HG03066 (cell line): ENCODE results near the gene FADS6.

Experiments
- ATAC-seq: cut with Tn5 transposase; IDR thresholded peaks from one replicate; pipeline ENCODE4 v1.9.1; 2021; ENCODE audit warnings: low read depth; ENCODE audit not compliant: unreplicated experiment

FADS6 gene

DNA sequence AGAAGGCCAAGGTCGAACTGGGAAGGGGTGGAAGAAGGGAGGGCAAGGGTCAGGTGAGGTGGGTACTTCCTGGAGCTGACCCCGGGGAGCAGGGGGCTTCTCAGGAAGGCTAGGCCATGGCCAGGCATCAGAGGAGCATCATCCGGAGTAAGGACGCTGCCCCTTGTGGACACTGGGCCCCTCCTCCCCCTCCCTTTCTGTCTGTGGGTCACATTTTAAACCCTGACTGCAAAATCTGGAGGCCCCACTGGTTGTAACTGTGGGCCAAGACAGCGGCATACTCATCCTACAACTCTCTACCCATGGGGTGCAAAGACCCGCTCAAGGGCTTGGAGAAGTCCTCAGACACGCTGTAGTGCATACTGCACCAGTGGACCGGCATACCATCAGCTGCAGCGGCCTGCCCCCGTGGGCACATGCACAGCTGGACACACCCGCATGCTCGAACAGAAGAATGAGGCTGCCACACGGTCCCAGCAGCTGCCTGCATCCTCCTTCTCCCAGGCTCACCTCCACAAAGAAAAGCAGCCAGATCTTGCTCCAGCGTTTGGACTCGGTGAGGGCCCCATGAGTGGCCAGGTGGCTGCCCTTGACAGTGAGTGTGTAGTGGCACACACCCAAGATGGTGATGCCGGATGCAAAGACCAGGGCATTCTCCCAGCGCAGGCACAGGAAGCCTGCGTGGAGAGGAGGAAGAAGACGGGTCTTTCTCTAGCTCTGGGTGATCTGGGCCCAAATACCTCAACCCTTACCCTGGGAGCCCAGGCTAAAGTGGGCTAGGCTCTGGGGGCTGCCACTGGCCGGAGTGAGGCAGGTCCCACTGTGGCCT, 1.2 kb downstream of the FADS6 start:
- ATAC-seq: no peak

DNA sequence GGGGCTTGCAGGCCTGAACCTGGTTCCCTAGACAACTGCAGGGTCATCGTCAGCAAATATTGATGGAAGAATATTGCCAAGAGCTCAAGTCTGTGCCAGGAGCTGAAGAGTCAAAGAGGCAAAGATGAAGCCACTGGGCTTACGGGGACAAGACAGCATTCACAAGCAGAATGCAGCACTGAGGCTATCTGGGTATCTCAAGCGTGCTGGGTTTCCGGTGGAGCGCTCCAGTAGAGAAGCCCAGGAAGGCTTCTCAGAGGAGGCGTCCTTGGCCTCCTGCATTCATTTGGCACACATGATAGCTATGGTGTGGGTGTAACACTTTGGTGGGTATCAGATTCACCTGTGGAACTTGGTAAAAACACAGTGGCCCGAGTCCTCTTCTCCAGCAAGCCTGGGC, 2.9 kb downstream of the FADS6 start:
- ATAC-seq: no peak

DNA sequence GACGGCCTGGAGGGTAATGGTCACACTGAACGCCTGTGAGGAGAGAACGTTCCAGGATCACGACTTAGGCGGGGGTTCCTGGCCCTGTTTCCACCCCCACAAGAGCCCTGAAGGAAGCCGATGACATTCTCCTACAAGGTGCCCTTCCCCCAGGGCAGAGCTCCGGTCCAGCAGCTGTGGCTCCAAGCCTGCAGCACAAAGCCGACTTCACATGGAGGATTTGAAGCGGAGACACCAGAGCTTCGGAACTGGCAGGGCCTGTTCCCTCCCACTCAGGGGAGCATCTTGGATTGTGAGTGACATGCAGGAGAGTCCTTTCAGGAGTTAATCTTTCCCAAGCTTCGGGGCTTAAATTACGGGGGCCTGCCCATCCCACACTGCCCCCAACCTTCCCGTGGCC, 5.0 kb downstream of the FADS6 start:
- ATAC-seq: no peak

DNA sequence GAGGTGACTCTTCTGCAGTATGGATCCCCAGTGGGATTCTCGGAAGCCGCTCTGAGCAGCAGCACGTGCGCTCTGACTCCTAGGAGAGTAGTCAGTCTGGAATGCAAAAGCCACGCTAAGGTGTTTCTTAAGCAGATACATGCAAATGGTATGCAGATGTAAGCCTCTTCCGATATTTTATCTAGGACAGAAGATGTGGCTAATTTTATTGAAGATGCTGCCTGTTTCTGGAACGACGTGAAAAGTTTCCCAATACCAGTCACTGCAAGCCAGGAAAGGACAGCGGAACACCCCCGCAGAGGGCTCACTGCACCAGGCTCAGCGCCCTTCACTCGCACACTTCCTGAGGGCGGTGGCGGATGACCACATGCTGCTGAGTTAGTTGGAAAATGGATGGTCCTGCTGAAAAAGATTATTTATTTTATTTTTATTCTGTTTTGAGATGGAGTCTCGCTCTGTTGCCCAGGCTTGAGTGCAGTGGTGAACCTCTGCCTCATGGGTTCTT, 10.1 kb downstream of the FADS6 start:
- ATAC-seq: no peak

DNA sequence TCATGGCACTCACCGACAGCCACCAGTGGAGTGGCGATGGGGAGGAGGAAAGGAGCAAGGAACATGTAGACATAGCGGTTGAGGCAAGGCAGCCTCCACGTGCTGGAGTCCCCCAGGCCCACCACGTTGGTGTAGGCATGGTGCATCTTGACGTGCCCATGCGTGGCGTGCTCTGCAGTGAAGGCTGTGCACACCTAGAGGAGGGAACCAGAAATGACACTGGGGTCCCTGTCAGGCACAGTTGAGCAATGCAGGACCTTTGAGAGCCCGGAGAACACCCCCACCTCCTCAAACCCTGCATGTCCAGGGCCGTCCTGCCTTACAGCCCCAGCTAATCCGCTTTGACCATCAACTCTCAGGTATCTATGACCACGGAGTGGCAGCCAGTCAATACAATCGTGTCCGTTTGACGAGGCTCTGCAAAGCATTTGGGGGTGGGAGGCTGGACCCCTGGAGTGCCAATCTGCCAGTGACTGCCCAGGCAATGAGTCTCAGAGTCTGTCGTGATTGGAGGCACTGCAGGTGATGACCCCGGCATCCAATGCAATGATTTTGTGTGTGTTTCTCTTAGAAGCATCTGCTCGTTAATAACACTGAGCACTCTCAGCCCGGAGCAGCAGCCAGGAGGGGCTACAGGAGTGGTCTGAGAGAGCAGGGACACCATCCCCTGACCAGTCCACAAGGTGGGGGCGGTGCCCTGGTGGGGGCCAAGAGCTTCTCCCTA, 10.8 kb downstream of the FADS6 start:
- no peak for ATAC-seq

DNA sequence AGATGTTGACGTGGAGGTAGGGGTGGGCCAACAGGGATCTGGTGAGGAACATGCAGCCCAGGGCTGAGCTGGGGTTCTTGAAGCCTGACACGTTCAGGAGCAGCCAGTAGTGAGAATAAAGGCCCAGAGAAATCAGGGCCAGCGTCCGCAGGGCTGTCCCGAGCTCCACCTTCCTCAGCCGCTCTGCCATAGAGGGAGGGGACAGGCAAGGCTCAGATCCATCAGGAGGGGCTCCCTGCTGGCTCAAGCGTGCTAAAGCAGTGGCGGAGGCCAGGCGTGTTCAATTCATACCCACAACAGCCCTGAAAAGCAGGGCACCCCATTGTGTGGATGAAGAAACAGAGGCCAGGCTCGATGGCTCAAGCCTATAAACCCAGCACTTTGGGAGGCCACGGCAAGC, 12.4 kb downstream of the FADS6 start:
- no peak for ATAC-seq

DNA sequence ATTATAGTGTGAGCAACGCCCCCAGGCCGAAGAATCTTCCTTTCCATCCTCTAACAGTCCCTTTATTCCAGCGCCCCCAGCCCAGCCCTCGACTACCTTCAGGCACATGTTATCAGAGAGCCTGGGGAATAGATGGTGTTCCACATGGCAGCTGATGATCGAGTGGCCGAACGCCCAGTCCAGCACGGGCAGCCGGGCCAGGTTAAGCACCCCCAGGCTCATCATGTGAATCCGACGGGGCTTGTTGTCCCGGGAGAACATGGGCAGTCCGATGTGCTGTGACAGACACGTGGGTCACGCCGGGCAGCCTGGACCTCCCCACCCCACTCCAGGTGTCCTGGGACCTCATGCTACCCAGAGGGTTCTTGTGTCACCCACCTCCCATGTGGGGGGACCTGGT, 14.1 kb downstream of the FADS6 start:
- no peak for ATAC-seq

DNA sequence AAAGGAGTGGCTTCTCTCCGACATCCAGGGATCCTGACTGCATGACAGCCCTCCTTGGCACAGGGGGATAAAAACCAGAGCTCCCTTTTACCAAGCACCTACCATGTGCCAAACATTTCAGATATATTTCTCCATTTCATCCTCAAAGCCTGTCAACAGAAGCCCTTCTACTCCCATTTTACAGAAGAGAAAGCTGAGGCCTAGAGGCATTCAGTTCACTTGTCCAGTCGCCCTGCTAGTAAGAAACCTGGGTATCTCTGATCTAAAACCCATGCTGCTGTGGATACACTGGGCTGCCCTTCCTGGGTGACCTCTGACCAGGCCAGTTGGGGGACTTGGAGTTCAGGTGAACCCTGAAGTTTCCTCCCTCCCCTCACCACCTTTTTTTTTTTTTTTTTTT, 14.8 kb downstream of the FADS6 start:
- ATAC-seq: no peak

DNA sequence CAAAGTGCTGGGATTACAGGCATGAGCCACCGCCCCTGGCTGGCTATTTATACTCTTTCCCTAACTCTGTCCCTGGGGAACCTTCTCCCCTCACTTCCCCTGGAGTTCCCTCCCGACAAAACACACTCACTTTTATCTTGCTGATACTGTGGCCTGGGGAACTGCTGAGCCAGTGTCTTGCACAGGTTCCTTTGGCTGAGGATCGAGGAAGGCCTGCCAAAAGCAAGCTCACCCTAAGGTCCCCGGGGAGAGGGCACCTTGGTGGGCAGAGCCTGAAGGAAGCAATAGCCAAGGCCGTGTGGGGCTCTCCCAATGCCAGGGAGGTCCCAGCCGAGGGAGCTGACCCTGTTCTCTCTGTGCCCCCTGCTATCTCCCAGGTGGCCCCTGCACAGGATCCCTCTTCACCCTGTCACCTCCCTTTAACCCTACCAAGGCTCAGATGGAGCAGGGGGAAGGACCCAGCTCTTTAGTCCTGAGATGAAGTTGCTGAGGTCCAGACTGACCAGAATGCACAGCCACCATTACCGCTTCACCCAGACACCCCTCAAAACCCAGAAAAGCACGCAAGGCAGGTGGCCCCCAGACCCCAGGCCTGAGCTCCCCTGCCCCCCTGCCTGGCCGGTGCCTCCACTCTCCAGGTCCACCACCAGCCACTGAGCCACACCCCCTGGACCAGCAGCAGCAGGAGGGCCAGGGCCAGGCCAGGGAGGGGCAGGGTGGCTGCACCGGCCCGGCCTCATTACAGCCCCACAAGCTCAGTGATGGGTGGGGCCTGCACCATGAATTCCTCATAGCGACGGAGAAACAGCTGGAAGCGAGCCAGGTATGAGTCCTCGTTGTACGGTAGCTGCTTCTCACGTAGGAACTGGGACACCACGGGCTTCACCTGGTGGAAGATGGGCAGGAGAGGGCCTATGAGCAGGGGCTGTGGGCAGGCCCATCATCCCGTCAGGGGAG, 15.6 kb downstream of the FADS6 start:
- ATAC-seq: no peak

DNA sequence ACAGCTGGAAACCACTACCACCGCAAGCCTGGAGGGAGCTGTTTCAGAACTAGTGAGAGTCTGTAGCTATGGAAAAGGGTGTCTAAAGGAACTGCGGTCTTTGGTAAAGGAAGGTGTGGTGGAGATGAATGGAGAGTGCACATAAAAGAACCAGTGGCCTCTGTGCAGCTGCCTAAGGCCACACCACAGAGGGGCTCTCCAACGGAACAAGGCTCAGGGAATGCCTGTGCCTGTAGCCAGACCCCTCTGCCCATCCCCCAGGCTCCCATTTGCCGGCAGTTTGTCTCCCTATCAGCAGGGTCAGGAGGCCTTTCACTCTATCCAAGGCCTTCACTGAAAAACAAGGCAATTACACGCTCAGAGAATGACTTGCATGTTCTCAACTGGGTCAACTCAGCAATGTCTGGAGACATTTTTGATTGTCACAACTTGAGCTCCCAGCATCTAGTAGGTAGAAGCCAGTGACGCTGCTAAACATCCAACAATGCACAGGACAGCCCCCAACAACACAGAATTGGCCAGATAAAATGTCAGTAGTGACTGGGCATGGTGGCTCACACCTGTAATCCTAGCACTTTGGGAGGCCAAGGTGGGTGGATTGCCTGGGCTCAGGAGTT, 17.3 kb downstream of the FADS6 start:
- no peak for ATAC-seq

DNA sequence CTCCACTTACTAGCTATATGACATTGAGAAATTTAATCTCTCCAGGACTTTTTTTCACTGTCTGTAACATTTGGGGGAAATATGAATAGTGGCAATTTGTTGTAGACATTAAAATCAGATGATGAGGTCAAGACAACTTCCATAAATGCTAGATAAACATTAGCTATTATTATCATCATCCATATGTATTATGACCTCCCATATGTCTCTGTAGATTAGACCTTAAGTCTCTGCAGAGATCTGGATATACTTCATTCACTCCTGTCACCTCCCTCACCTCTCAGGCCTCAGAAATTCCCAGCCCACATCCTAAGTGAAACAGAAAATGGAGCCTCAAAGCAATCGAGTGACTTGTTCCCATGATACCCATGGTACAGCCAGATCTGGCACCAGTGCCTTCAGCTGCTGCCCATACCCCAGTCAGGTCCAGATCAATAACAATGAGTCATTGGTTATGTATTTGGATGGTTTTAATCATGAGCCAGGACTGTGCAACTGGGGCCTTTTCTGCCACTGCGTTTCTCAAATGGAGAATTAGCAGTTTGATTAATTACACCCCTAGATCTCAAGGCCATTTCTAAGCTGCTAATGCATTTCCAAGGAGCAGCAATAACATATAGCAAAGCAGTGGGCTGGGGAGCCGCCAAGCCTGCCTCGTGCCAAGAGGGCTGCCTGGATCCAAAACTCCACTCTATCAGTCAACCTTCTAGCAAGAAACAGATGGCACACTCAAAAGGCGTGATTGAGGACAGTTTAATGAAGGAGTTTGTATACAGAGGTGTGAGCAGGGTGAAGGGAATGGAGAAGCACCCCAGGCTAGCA, 18.1 kb downstream of the FADS6 start:
- no peak for ATAC-seq

DNA sequence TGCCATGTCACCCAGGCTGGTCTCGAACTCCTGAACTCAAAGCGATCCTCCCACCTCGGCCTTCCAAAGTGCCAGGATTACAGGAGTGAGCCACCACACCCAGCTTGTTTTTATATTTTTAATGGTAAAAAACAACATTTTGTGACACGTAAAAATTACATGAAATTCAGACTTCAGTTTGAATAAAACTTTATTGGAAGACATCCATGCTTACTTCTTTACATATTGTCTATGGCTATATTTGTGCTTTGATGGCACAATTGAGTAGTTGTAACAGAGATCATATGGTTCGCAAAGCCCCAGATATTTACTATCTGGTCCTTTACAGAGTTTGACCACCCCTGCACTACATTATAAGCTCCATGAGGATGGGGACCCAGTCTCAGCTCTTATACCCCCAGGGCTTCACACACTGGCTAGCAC, 18.8 kb downstream of the FADS6 start:
- no peak for ATAC-seq

DNA sequence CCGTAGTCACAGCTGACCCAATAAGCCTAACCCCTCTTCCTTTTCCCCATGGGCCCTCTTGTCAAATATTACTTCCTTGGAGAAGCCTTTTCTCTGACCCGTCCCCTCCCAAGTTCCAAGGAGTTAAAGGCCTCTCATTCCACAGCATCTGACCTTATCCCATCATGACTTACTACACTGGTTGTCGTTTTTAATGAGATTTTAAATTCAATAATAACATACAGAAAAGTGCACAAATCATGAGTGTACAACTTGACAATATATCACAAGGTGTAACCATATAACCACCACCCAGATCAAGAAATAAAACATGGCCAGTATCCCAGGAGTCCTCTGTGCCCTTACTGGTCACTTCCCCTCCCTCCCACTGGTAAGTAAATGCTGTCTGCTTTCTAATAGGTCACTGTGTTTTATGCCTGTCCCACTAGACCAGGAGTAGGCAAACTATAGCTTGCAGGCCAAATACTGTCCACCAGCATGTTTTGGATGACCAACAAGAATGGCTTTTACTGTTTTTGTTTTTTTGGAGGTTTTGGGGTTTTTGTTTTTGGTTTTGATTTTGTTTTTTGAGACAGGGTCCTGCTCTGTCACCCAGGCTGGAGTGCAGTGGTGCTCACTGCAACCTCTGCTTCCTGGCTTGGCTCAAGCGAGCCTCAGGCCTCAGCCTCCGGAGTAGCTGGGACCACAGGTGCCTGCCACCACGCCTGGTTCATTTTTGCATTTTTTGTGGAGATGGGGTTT, 19.4 kb downstream of the FADS6 start:
- ATAC-seq: no peak

DNA sequence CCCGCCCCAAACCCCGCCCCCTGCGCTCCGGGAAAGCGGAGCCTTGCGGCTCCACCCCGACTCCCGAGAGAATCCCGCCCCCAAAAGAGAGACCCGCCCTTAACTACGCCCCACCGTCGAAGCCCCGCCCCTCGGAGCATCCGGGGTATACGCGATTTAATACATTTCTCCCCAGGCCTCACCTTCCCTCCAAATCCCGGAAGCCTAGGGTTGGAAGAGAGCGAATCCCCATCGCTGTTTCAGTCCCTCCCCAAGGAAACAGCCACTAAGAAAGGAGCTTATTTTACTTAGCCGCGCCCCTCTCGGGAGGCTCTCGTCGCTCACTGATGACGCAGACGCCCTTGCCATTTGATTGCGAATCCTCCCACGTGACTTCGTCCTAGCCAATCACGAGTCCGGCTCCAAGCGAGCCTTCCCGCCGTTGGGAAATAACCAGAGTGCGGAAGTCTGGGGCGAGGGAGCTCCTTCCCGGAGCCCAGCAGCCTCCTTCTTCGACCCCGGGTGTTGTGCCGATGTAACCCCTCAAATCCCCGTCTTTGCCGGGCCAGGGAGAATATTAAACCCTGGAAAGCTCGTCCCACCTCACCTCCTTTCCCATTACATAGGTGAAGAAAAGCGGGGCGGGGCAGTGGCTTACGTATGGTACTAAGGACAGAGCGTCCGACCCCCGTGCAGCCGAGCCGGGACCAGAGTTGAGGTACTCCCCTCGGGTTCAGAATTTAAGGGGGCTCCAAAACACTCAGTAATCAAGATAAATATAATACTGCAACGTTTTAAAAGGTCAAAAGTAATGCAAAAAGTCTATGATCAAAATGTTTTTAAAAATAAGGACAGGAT, 20.2 kb downstream of the FADS6 start:
- peak; percentile 80 for ATAC-seq

DNA sequence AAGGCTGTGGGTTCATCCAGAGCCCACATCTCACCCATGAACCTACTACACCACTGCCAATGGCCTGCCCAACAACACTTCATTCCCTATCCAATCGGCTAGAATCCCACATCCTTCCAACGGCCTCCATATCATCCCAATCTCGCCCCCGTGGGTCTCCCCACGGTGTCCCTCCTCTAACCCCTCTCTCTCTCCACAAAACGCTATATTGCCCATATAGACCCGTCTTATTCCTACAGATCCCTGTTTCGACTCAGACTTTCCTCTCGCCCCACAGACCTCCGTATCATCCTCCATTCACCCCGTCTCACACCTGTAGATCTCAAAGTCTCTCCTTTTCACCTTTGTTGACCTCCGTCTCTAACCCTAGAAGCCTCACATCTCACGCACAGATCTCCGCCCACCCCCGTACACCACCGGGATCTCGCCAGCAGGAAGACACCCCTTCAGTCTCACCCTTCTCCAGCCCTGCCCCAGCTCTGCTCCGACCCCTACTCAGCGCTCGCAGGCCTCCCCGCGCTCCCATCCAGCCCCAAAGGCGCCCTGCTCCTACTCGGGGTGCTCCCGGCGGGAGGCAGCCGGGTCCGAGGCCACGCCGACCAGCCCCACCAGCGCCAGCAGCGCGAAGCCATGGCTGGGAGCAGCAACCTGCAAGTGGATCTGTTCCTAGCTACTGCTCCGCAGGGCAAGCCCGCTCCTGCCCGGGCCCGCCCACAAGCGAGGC, 21.0 kb downstream of the FADS6 start, which contains the start of gene FDXR:
Gene FDXR, minus strand, starts transcription at position 682 of the 724 bp plus-strand sequence. Its CDS starts 50 bp downstream, at position 632.
- no peak for ATAC-seq

DNA sequence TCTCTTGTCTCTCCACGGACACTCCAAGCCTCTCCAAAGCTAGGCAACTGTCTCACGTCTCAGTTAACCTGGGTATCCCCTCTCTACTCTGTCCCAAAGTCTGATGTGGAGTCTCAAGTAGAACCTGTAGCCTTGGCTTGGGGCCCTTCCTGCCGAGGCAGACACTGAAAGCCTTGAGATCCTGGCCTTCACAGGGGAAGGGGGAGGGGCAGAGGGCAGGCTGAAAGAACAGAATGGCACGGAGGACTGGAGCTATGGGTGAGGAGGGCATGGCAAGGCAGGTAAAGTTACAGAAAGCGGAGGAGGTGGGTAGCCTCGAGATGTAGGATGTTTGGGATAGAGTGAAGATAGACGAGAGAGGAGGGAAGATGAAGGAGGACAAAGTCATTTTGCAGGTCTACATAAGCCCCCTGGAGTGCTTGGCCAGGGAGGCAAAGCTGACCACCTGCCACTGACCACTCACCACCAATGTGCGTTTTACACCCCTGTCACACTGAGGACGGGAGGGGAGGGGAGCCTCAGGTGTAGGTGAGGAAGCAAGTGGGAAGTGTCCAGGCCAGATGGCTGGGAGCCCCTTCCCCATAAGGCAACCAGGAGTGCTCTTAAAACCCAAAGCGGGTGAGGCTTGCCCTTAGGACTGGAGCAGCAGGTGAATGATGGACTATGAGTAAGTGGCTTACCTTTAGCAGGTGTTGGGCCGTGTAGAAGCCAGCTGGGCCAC, 21.9 kb downstream of the FADS6 start:
- ATAC-seq: no peak
